Measurements from ENCODE around the gene SNRPD3. TPM values are rescaled to one million over a fixed set of nuclear protein-coding genes. Genes with fewer than 3 reads are reported as not detected.

SNRPD3 gene
- total RNA-seq, 1 donor from 2014 or later, result 125 TPM

- Histone ChIP-seq H3K27me3 (no peaks in the 10 kb centered on the region), H3K4me3 (no peak overlapping the region), H3K4me1 (peaks cover 7% of the 10 kb centered on the region), H3K27ac (no peak overlapping the region), H3K36me3 (no peaks in the 10 kb centered on the region), H3K9me3 (no peaks in the 10 kb centered on the region)
- intact Hi-C loops (cut with DNase I), result no loop called here
- no peak for DNase-seq (ENCODE audit: extremely low spot score in 2 of 2)
- TF ChIP-seq POLR2AphosphoS5 (IDR thresholded peaks at IDR 0.05; ENCODE audit: insufficient read depth in 1 of 2, low read depth in 1 of 2), result no peak
- no peak for TF ChIP-seq CTCF (IDR thresholded peaks at IDR 0.05)
- no peak for TF ChIP-seq POLR2A (IDR thresholded peaks at IDR 0.05)
These were observed 39.5 kb upstream of the SNRPD3 start for GRCh38 chr22:24516301-24516737.

GRCh38 chr22:24517446-24517845, 38.4 kb upstream of the SNRPD3 start:
- TF ChIP-seq POLR2AphosphoS5 (IDR thresholded peaks at IDR 0.05; ENCODE audit: insufficient read depth in 1 of 2, low read depth in 1 of 2), result no peak
- no peak for TF ChIP-seq POLR2A (IDR thresholded peaks at IDR 0.05)
- no peak for TF ChIP-seq CTCF (IDR thresholded peaks at IDR 0.05)
- peaks cover 7% of the 10 kb centered on the region for H3K4me1 ChIP-seq
- no peaks in the 10 kb centered on the region for H3K27me3 ChIP-seq
- intact Hi-C loops (cut with DNase I), result no loop called here
- no peak for DNase-seq (ENCODE audit: extremely low spot score in 2 of 2)
- no peaks in the 10 kb centered on the region for H3K9me3 ChIP-seq
- H3K36me3 ChIP-seq, result no peaks in the 10 kb centered on the region
- no peak overlapping the region for H3K27ac ChIP-seq
- no peak overlapping the region for H3K4me3 ChIP-seq

- H3K4me1 ChIP-seq, result peaks cover 7% of the 10 kb centered on the region
- H3K27ac ChIP-seq, result no peak overlapping the region
- TF ChIP-seq CTCF (IDR thresholded peaks at IDR 0.05) (no peak), POLR2A (IDR thresholded peaks at IDR 0.05) (no peak), POLR2AphosphoS5 (IDR thresholded peaks at IDR 0.05; ENCODE audit: insufficient read depth in 1 of 2, low read depth in 1 of 2) (no peak)
- H3K27me3 ChIP-seq, result no peaks in the 10 kb centered on the region
- intact Hi-C loops (cut with DNase I), result no loop called here
- no peaks in the 10 kb centered on the region for H3K36me3 ChIP-seq
- no peak overlapping the region for H3K4me3 ChIP-seq
- no peaks in the 10 kb centered on the region for H3K9me3 ChIP-seq
- no peak for DNase-seq (ENCODE audit: extremely low spot score in 2 of 2)
These were observed 37.6 kb upstream of the SNRPD3 start for GRCh38 chr22:24518228-24518627.

GRCh38 chr22:24518771-24519485, 36.9 kb upstream of the SNRPD3 start:
- no peak for DNase-seq (ENCODE audit: extremely low spot score in 2 of 2)
- no peak for TF ChIP-seq POLR2AphosphoS5 (IDR thresholded peaks at IDR 0.05; ENCODE audit: insufficient read depth in 1 of 2, low read depth in 1 of 2)
- Histone ChIP-seq H3K27me3 (no peaks in the 10 kb centered on the region), H3K9me3 (no peaks in the 10 kb centered on the region), H3K4me3 (no peak overlapping the region), H3K27ac (no peak overlapping the region), H3K36me3 (no peaks in the 10 kb centered on the region), H3K4me1 (peaks cover 7% of the 10 kb centered on the region)
- intact Hi-C loops (cut with DNase I), result no loop called here

GRCh38 chr22:24519496-24519895, 36.3 kb upstream of the SNRPD3 start:
- H3K27ac ChIP-seq, result no peak overlapping the region
- TF ChIP-seq POLR2A (IDR thresholded peaks at IDR 0.05) (no peak), CTCF (IDR thresholded peaks at IDR 0.05) (no peak), POLR2AphosphoS5 (IDR thresholded peaks at IDR 0.05; ENCODE audit: insufficient read depth in 1 of 2, low read depth in 1 of 2) (no peak)
- no peaks in the 10 kb centered on the region for H3K9me3 ChIP-seq
- H3K36me3 ChIP-seq, result no peaks in the 10 kb centered on the region
- peaks cover 7% of the 10 kb centered on the region for H3K4me1 ChIP-seq
- no peaks in the 10 kb centered on the region for H3K27me3 ChIP-seq
- intact Hi-C loops (cut with DNase I), result no loop called here
- no peak for DNase-seq (ENCODE audit: extremely low spot score in 2 of 2)
- no peak overlapping the region for H3K4me3 ChIP-seq
